Right lobe of liver (tissue), 4 donors: Measurements from ENCODE around the gene TRIM63.

Experiments
- CTCF ChIP-seq, 4 donors: fragments of 200-600 bp in 3 of 4; fragments of 450-650 bp in 1 of 4; IDR thresholded peaks; one replicate each; pipeline versions ENCODE4 v1.5.1 to v1.8.0; 2016 to 2022; ENCODE audit warnings: antibody characterized with exemption in 4 of 4, mild to moderate bottlenecking in 2 of 4
- POLR2A ChIP-seq: fragments of 450-650 bp; IDR thresholded peaks from one replicate; pipeline ENCODE4 v1.6.1; 2017; ENCODE audit warnings: antibody characterized with exemption, mild to moderate bottlenecking
- donor health status: DM: no; HTN: no; CAD: no.
- donor health status: DM: no; HTN: no; CAD: no.
- donor health status: DM: no; HTN: yes; CAD: no.

GRCh38 chr1:26081267-26082019, 14.0 kb upstream of the TRIM63 start:
- no peak for TF ChIP-seq CTCF (IDR thresholded peaks at IDR 0.05)
- no peak for TF ChIP-seq POLR2A
